ENCODE data around the gene OSBP2.

Gene OSBP2, protein sequence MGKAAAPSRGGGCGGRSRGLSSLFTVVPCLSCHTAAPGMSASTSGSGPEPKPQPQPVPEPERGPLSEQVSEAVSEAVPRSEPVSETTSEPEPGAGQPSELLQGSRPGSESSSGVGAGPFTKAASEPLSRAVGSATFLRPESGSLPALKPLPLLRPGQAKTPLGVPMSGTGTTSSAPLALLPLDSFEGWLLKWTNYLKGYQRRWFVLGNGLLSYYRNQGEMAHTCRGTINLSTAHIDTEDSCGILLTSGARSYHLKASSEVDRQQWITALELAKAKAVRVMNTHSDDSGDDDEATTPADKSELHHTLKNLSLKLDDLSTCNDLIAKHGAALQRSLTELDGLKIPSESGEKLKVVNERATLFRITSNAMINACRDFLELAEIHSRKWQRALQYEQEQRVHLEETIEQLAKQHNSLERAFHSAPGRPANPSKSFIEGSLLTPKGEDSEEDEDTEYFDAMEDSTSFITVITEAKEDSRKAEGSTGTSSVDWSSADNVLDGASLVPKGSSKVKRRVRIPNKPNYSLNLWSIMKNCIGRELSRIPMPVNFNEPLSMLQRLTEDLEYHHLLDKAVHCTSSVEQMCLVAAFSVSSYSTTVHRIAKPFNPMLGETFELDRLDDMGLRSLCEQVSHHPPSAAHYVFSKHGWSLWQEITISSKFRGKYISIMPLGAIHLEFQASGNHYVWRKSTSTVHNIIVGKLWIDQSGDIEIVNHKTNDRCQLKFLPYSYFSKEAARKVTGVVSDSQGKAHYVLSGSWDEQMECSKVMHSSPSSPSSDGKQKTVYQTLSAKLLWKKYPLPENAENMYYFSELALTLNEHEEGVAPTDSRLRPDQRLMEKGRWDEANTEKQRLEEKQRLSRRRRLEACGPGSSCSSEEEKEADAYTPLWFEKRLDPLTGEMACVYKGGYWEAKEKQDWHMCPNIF

DNA sequence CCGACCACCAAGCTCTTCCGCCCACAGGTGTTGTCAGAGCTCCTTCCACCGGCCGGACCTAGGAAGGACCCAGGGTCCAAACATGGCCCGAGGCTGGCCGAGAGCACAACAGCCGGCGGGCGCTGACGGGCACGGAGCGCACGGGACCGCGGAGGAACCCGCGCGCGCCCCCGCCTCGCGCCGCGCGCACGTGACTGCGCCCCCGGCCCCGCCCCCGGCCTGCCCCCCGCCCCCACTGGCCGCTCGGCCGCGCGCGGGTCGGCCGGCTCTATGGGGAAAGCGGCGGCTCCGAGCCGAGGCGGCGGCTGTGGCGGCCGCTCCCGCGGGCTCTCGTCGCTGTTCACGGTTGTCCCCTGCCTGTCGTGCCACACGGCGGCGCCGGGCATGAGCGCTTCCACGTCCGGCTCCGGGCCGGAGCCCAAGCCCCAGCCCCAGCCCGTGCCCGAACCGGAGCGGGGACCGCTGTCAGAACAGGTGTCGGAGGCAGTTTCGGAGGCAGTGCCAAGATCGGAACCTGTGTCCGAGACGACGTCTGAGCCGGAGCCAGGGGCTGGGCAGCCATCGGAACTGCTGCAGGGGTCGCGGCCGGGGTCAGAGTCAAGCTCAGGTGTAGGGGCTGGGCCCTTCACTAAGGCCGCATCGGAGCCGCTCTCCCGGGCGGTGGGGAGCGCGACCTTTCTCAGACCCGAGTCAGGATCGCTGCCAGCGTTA lies at the start of gene OSBP2:
OSBP2 (plus strand) TSS at position 235 of the 711 bp plus-strand sequence; CDS start at position 271, 36 bp downstream.
- no peak for DNase-seq (ENCODE audit: low read depth)
- peak within 1 kb of the TSS; percentile 66 for H3K4me3 ChIP-seq (ENCODE audit: control insufficient read depth, low read depth, low read length)
- TF ChIP-seq, protein P1, sequence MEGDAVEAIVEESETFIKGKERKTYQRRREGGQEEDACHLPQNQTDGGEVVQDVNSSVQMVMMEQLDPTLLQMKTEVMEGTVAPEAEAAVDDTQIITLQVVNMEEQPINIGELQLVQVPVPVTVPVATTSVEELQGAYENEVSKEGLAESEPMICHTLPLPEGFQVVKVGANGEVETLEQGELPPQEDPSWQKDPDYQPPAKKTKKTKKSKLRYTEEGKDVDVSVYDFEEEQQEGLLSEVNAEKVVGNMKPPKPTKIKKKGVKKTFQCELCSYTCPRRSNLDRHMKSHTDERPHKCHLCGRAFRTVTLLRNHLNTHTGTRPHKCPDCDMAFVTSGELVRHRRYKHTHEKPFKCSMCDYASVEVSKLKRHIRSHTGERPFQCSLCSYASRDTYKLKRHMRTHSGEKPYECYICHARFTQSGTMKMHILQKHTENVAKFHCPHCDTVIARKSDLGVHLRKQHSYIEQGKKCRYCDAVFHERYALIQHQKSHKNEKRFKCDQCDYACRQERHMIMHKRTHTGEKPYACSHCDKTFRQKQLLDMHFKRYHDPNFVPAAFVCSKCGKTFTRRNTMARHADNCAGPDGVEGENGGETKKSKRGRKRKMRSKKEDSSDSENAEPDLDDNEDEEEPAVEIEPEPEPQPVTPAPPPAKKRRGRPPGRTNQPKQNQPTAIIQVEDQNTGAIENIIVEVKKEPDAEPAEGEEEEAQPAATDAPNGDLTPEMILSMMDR (IDR thresholded peaks at IDR 0.05; ENCODE audit: control insufficient read depth, insufficient read depth, low read depth, low read length, missing control alignments): no peak

DNA sequence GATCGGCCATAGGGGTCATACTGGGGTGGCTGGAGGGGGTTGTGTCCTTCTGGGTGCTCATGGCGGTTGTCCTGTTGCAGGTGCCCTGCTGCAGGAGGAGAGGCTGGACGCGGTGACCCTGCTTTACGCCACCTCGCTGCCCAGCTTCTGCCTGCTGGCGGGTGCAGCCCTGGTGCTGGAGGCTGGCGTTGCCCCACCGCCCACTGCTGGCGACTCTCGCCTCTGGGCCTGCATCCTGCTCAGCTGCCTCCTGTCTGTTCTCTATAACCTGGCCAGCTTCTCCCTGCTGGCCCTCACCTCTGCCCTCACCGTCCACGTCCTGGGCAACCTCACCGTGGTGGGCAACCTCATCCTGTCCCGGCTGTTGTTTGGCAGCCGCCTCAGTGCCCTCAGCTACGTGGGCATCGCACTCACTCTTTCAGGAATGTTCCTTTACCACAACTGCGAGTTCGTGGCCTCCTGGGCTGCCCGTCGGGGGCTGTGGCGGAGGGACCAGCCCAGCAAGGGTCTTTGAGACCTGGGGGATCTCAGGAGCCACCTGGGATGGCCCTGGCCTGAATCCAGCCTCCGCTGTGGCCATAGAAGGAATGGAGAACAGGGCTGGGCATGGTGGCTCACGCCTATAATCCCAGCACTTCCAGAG lies 48.0 kb upstream of the OSBP2 start:
- no peak for DNase-seq (ENCODE audit: low read depth)
- TF ChIP-seq, protein P1 (IDR thresholded peaks at IDR 0.05; ENCODE audit: control insufficient read depth, insufficient read depth, low read depth, low read length, missing control alignments): no peak
- no peak overlapping the region for H3K4me3 ChIP-seq (ENCODE audit: control insufficient read depth, low read depth, low read length)

DNA sequence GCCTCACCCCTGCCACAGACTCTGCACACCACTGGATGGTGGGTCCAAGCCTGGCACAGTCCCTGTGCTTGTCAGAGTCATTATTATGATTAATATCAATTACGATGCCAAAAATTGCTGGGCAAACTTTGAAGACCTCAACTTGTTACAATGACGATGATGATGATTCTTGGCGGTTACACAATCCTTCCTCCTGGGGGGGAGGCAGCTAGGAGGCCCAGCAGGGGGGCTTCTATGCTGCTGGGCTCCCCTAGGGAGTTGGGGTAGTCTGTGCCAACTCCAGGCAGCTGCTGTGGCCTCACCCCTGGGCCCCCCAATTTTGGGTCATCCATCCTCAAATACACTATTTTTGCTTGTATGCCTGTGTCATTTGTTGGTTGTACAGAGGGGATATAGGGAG lies 47.1 kb upstream of the OSBP2 start:
- TF ChIP-seq, protein P1 (IDR thresholded peaks at IDR 0.05; ENCODE audit: control insufficient read depth, insufficient read depth, low read depth, low read length, missing control alignments): no peak
- no peak overlapping the region for H3K4me3 ChIP-seq (ENCODE audit: control insufficient read depth, low read depth, low read length)
- no peak for DNase-seq (ENCODE audit: low read depth)

DNA sequence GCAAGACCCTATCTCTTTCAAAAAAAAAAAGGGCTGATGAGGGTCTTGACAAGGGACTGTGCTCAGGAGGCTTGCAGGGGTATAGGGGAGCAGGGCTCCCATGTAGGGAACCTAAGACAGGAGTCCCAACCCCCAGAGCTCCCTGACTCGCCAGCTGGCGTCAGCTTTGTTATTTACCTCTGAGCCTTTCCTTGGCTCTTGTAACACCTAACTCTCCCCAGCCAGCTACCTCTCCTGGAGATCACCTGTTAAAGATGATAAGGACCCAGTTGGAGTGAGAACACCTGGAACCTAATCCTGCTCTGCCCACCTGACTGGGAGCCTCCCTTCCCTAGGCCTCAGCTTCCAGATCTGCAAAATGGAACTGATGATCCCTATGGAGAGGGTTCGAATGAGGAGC lies 45.8 kb upstream of the OSBP2 start:
- DNase-seq (ENCODE audit: low read depth): no peak
- H3K4me3 ChIP-seq (ENCODE audit: control insufficient read depth, low read depth, low read length): no peak overlapping the region
- TF ChIP-seq, protein P1 (IDR thresholded peaks at IDR 0.05; ENCODE audit: control insufficient read depth, insufficient read depth, low read depth, low read length, missing control alignments): no peak

DNA sequence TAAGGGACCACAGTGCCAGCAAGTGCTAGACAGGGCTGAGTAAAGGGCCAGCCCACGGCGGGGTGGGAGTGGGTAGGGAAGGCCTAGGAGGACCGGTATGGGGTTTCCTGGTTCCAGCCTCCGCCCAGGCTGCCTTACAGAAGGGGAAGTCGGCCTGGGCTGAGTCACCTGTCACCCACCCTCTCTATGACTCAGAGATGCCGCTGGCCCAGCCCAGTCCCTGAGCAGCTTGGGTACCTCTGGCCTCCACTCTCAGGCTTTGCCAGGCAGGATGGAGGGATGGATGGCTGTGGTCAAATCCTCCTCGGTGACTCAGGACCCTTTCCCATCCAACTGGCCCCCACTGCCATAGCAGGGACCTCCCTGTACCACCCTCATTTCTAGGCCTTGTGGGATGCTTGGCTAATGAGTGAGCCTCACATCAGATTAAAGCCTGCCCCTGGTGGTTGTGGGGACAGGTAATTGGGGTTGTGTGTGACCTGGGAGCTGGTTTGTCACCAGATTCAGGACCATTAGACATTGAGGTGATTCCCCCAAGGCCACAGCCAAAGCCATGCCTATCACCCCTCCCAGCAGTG lies 45.2 kb upstream of the OSBP2 start:
- DNase-seq (ENCODE audit: low read depth): no peak
- H3K4me3 ChIP-seq (ENCODE audit: control insufficient read depth, low read depth, low read length): no peak overlapping the region
- TF ChIP-seq, protein P1 (IDR thresholded peaks at IDR 0.05; ENCODE audit: control insufficient read depth, insufficient read depth, low read depth, low read length, missing control alignments): no peak
